Measurements from ENCODE around the gene LETM1.

Gene LETM1

DNA sequence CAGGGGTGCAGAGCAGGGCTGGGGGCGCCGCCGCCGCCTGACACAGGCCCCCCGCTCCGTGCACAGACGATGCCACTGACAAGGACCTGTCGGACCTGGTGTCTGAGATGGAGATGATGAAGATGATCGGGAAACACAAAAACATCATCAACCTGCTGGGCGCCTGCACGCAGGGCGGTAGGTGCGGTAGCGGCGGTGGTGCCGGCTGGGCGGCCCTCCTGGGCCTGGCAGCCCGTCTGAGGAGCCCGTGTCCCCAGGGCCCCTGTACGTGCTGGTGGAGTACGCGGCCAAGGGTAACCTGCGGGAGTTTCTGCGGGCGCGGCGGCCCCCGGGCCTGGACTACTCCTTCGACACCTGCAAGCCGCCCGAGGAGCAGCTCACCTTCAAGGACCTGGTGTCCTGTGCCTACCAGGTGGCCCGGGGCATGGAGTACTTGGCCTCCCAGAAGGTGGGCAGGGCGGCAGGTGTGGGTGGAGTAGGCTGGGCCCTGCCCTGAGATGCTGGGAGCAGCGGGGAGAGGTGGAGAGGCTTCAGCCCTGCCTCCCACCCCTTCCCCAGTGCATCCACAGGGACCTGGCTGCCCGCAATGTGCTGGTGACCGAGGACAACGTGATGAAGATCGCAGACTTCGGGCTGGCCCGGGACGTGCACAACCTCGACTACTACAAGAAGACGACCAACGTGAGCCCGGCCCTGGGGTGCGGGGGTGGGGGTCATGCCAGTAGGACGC is 50.3 kb downstream of the LETM1 start:
- no peak for DNase-seq

DNA sequence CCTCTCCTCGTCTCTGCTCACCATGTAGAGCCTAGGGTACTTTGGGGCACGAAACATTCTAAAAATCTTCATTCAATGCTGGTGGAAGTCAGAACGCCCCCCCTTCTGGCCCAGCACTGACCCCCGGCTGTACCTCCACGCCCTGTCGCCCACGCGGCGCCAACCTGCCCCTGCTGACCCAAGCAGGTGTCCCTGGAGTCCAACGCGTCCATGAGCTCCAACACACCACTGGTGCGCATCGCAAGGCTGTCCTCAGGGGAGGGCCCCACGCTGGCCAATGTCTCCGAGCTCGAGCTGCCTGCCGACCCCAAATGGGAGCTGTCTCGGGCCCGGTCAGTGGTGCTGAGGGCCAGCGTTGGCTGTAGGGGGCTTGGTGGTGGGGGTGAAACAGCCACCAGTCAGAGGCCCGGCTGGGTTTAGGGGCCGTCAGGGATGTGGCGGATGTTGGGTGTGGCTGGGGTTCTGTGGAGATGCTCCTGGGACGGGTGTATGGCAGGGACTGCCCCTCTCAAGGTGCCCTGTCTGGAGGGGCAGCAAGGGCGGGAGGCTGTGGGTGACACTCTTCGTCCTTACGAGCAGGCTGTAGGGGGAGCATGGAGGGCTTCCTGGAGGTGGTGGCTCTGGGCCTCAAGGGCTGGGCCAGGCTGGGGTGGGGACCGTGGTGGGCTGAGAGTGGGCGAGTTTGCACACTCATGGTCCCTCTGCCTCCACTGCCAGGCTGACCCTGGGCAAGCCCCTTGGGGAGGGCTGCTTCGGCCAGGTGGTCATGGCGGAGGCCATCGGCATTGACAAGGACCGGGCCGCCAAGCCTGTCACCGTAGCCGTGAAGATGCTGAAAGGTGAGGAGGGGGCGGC is 51.1 kb downstream of the LETM1 start:
- no peak for DNase-seq

DNA sequence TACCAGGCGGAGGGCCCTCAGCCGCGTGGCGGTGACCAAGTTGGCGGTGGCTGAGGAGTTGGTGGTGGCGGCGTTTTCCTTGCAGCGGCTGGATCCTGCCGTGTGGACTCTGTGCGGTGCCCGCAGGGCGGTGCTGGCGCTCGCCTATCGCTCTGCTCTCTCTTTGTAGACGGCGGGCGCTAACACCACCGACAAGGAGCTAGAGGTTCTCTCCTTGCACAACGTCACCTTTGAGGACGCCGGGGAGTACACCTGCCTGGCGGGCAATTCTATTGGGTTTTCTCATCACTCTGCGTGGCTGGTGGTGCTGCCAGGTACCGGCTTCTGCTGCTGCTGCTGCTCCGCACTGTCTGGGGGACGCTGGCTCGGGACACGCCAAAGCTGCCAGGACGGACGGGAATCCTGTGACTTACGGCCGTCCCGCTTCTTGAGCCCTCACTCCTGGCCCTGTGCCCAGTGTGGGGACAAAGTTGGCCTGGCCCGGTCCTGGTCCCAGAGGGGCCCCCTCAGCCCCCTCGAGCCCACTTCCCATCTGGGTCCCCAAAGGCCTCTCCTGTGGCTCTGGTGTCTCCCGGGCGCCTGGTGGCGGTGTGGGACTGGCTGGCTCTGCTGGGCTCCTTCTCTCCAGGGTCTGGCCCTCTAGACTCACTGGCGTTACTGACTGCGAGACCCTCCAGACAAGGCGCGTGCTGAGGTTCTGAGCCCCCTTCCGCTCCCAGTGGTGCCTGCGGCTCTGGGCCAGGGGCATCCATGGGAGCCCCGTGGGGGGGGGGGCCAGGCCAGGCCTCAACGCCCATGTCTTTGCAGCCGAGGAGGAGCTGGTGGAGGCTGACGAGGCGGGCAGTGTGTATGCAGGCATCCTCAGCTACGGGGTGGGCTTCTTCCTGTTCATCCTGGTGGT is 52.2 kb downstream of the LETM1 start:
- no peak for DNase-seq

DNA sequence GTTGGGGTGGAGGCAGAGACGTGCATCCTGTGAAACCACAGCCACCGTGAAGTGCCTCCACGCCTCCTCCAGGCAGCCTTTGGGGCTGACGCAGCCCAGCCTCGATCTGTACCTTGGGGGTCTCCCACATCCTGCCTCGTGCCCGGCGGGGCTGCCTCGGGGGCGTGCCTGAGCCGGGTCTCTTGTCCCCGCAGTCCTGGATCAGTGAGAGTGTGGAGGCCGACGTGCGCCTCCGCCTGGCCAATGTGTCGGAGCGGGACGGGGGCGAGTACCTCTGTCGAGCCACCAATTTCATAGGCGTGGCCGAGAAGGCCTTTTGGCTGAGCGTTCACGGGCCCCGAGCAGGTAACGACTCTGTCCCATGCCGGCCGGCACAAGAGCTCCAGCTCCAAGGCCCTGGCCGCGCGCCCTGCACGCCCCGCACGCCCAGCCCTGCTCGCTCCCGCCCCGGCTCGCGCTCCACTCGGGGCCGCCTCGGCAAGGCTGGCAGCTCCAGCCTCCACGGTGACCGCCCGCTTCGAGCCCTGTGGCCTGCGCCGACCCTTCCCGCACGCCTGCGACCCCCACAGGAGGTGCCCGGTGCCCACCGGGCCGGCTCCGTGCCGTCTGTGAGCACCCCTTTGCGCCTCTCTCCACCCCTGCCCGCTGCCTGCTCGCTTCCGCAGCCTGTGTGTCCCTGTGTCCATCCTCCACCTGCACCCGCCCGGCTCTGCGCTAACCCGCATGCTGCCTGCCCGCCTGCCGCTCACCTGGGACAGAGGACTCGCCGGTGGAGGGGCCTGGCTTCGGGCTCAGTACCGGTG is 53.0 kb downstream of the LETM1 start:
- no peak for DNase-seq

DNA sequence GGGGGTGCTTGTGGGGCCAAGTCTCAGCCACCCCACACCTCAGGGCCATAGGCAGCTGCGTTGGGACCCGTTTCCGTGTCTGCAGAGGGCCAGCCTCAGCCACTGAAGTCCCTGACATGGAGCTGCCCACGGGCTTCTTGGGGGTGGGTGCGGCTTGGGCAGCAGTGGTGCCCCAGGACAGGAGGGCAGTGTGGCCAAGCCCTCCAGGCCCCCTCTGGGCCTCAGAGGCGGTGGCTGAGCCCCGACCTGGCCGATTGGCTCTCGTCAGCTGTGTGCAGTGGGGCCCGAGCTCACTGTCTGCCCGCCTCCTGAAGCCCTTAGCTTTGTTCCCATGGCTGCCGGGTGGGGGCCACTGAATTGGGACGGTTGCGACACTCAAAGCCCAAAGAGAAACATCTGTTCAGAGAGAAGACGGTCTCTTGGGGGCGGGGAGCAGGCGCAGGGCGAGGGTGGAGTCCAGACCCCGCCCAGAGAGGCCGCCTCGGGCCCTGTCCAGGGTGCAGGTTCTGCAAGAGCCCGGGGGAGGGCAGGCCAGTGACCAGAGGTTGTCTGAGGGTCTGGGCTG is 53.7 kb downstream of the LETM1 start:
- no peak for DNase-seq

DNA sequence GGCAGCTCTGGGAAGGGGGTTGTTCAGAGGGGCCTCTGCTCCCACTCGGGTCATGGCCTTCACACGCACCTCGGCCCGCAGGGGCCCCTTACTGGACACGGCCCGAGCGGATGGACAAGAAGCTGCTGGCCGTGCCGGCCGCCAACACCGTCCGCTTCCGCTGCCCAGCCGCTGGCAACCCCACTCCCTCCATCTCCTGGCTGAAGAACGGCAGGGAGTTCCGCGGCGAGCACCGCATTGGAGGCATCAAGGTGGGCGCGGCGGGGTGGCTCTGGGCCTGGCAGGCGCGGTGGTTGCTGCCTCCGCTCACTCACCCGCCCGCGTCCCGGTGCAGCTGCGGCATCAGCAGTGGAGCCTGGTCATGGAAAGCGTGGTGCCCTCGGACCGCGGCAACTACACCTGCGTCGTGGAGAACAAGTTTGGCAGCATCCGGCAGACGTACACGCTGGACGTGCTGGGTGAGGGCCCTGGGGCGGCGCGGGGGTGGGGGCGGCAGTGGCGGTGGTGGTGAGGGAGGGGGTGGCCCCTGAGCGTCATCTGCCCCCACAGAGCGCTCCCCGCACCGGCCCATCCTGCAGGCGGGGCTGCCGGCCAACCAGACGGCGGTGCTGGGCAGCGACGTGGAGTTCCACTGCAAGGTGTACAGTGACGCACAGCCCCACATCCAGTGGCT is 54.5 kb downstream of the LETM1 start:
- DNase-seq: no peak

DNA sequence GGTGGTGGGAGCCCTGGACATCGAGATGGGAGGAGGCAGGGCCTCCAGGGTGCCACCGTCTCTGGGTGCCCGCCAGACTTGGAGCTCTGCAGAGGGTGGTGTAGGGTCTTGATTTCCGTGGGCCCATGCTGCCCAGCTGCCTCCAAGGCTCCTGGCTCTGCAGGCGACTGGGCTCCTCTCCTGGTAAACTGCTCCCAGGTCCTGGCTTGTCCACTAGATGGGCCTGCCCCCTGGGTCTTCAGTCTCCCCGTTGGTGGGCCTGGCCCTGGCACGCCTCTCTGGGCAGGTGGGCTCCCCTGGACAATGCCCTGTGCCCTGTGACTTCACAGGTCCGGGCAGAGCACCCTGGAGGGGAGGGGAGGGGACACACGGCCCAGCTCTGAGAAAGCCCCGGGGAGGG is 55.2 kb downstream of the LETM1 start:
- DNase-seq: no peak

DNA sequence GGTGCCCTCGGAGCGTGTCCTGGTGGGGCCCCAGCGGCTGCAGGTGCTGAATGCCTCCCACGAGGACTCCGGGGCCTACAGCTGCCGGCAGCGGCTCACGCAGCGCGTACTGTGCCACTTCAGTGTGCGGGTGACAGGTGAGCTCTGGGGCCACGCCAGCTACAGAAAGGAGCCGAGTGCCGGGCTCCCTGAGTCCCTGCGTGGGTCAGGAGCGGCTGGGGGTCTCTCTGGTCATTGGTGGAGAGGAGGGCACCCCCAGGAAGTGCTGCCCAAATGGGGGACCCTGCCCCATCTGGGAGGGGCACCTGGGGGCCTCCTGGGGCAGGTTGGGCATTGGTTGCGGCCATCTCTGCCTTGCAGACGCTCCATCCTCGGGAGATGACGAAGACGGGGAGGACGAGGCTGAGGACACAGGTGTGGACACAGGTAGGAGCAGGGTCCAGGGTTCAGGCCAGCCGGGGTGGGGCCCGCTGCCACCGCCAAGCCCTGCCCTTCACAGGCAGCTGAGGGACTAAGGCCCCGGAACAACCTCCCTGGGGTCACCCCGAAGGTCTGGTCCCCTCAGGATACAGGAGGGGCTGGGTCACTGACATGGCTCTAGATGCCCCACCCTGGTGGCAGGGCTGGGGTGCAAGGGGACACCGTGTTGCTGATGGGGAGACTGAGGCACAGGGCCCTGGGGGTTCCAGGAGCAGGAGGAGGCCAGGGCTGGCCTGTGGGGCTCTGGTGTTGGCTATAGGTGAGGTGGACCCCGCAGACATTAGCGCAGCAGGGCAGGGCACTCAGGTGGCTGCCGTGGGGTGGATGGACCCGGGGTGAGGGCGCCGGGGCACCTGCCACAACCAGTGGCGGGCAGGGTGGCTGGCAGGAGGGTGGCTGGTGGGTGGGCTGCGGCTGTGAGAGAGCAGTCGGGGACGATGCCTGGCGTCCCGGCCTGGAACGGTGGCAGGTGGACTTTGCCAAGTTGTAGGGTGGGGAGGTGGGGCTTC is 56.3 kb downstream of the LETM1 start:
- no peak for DNase-seq

DNA sequence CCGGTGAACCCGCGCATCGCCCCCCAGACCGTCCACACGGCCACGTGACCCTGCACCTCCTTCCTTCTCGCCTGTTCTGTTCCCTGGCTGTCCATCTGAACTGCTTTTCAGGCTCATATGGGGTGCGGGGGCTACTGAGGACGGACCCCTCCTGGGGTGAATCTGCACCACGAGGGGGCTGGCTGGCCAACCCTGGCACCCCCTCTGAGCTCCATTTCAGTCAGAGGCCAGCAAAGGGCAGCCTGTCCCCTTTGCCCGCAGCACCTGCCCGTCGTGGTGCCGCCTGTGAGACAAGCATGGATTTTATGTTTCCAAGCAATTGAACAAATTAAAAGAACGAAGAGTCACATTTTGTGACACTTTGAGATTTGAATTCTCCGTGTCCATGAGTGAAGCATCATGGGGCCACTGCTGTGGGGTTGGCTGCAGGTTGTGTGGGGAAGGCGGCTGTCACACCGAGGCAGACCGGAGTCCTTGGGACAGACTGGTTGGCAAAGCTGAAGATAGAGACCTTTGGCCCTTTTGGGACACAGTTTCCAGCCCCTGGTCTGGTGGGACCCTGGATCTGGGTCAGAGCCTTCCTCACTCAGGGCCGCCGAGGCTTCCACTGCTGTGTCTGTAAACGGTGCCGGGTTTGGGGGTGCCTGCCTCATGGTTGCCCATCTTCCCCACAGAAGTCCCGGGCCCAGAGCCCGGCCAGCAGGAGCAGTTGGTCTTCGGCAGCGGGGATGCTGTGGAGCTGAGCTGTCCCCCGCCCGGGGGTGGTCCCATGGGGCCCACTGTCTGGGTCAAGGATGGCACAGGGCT is 57.2 kb downstream of the LETM1 start:
- DNase-seq: no peak

DNA sequence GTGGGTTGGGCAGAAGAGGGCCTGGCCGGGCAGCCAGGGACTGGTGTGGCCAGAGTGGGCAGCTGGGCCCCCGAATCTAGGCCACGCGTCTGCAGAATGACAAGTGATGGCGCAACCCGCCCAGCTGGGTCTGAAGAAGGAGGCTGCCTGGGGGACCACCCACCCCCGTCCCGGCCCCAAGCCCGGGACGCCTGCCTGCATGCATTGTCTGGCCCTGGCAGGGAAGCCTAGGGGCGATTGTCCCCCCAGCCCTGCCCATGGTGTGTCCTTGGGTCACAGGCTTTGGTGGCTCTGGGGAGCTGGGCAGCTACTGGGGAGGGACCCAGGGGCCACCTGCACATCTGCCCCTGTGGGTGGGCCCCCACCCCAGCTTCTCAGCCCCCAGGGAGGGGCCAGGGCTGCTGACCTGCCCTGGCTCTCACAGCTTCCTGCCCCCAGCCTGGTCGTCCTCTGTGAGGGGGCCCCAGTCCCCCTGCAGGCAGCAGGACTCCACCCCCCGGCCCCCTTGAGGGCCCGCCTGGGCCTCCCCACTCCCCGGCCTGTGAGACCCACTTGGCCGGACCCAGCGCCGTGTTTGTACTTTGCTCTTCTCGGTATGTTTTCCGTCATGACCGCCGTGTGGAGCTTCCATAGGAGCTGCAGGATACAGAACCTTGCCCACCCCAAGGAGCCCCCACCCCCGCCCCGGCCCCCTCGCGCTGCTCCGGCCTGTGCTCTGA is 57.9 kb downstream of the LETM1 start:
- no peak for DNase-seq

DNA sequence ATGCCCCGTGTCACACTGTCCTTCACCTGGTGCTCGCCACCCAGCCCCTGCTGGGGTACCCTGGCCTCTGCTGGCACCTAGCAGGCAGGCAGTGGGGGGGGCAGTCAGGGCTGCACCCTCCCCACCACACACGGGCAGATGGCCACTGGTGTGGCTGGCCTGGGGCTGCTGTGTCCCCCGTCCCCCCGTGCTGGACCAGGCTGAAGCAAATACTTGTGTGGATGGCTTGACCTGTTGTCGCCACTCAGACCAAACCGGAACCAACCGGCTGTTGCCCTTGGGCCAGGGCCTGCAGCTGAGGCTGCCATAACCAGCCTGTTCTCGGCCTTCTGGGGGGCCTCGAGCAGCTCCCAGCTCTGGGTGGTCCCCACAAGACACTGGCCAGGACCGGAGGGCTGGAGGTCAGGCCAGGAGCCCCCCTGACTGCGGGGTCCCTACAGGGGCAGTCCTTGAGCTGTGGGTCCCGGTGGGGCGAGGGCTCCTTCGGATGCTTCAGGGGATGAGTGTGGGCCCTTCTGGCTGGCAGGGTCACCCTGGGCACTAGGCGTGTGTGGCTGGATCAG is 58.6 kb downstream of the LETM1 start:
- no peak for DNase-seq

DNA sequence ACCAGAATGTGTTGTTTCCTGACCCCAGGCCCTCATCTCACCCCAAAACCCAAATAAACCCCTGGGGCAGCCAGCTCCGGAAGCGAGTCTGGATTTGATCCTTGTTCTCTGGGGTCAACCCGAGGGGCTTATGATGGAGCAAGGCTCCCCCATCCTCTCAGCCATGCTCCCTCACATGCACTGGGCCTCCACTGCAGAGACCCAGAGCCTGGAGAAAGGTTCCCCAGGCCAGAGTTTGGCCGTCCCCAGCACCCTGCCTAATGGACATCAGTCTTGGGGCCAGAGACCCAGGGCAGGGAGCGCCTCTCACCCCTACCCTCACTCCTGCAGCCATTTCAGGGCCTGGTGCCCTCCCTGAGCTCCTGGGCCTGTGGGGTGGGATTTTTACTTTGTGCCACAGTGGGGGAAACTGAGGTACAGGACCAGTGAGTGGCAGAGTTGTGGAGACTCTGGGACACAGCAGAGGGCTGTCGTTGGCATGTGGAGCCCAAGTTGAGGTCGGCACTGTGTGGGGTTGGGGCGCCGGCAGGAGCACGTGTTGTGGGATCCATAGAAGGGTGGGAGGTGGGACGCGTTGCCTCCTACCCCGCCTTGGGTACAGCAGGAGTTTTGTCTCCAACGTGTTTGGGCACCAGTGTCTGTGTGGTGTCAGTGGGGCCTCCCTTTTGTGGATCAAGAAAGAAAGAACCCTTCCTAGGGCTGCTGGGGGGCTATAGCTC is 59.3 kb downstream of the LETM1 start:
- no peak for DNase-seq

DNA sequence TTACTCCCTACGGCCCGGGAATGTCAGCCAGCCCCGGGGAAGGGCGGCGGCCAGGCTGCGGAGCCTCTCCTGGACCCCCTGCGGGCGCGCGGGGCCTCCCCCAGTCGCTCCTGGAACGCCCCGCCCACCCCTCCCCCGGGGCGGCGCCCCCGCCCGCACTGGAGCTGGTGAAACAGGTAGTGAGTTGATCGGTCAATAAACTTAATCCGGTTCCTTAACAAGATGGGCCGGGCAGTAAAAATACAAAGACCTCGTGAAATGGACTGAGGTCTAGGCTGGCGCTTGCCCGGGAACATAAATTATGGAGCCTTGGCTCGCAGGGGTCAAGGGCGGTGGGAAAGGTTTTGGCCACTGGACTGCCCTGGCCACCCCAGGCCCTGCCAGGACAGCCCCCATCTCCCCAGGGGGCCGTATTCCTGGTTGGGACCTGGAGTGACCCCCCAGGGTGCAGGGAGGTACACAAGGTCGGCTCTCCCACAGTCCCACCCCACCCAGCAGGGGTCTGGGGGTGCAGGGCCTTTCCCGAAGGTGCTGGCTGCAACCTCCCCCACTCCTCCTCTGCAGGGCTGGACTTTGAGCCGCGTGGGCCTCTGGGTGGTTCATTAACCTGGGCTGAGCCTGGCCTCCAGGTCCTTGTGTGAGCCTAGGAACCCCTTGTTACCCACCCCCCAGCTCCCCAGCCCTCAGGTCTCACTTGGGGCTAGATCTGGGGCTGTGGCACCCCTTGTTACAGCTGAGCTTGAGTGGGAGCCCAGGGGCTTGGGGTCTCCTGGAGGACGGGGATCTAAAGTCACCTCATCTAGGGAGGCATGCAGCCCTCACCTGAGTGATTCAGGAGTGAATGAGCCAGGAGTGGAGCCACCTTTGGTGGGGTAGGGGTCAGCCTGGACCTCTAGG is 60.4 kb downstream of the LETM1 start:
- no peak for DNase-seq

DNA sequence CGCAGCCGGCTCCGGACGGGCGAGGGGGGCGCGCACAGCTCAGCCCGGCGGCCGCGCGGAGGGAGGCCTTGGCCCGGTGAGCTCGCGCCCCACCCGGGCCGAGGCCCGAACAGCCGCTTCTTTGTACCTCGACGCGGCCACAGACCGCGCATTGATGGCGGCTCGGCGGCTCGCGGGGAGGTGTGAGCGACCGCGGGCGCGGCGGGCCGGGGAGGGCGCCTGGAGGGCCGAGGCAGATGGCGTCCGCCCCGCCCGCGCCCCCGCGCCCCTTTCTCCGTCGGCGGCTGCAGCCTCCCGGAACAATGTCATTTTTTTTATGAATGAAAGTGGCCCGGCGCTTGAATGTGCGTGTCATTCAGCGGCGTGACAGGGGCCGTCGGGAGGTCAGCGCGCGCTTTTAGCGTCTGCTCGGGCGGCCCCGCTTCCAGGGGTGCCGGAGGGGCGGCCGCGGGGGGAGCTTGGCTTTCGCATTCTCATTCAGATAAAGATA is 61.1 kb downstream of the LETM1 start:
- DNase-seq: peak; percentile 6

DNA sequence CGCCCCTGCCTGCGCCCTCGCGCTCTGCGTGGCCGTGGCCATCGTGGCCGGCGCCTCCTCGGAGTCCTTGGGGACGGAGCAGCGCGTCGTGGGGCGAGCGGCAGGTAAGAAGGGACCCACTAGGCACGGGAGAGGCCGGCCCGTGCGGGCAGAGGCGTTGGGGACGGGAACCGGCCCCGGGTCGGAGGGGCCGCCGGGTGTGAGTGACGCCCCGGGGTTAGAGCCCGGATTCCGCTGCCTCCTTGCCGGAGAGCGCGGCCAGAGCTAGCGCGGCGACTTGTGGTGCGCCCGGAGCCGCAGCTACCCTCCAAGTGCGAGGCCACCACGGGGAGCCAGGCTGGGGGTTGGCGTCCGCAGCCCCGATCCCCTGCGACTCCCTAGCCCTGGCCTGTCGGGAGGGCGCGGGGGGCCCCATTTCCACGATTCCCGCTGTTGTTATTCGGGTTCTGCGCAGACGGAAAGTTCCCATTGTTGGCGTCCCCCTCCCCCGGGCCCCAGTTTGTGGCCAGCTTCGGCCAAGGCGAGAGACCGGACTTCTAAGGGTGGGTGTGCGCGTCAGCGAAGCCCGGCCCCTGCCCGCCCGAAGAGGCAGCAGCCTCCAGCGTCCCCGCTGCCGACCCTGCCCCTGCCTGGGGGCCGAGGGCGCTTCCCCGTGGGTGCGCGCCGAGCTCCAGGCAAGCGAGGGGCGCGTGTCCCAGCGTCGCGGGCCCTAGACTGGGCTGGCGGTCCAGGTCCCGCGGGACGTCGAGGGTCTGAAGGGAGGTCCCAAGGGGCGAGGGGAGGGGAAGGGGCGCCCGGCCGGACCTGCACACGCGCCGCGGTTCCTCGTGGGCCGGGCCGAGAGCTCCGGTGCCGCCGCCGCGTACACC is 61.8 kb downstream of the LETM1 start:
- DNase-seq: no peak

All from CD4-positive, alpha-beta T cell treated with Interleukin-12 subunit alpha and Interleukin-12 subunit beta, for 1 hour (primary cell).